A549 treated with GW870086 at 1 μM for 4 hours (cell line): ENCODE data around the gene BOLA2B. TPM values are rescaled to one million over a fixed set of nuclear protein-coding genes. Genes with fewer than 3 reads are reported as not detected.

Source experiments
- total RNA-seq: library from RNA; stranded (reverse); fragments of 200-300 nt; extraction: Qiagen RNA extraction; gene quantifications from 5 replicates; pipeline ENCODE4 v1.2.3, GENCODE V29; 2022; ENCODE audit warnings: low read depth

The BOLA2B gene
- 156 to 240 TPM (median 209 TPM) in 5 replicates for total RNA-seq

GRCh38 chr16:30193615-30194014 is at the start of gene BOLA2B, which contains the start of gene SLX1A:
TSS of gene BOLA2B (minus strand) at chr16:30193666. CDS start at chr16:30193595, 71 bp downstream.
TSS of gene SLX1A (plus strand) at chr16:30193875. CDS start at chr16:30194085, 210 bp downstream.

GRCh38 chr16:30199049-30199448 is 5.6 kb upstream of the BOLA2B start, which contains the start of gene SULT1A3:
TSS of gene SULT1A3 (plus strand) at chr16:30199255. CDS start at chr16:30200729, 1,474 bp downstream.

GRCh38 chr16:30183233-30184095 is 10.0 kb downstream of the BOLA2B start, which contains the start of gene CORO1A:
TSS of gene CORO1A (plus strand) at chr16:30183602. CDS start at chr16:30185210, 1,608 bp downstream.

Other genes with a start within 250 kb of the BOLA2B start
- gene TMEM219, start 231.6 kb downstream of the BOLA2B start, total RNA-seq, result 81.2 to 101 TPM (median 94.7 TPM) in 5 replicates
- 24.7 to 33.4 TPM (median 31.0 TPM) in 5 replicates for gene TAOK2, start 219.8 kb downstream of the BOLA2B start, total RNA-seq
- gene HIRIP3, start 198.0 kb downstream of the BOLA2B start, total RNA-seq, result 13.9 to 14.9 TPM (median 14.3 TPM) in 5 replicates
- 95.8 to 108 TPM (median 104 TPM) in 5 replicates for gene INO80E, start 197.4 kb downstream of the BOLA2B start, total RNA-seq
- gene DOC2A, start 182.6 kb downstream of the BOLA2B start, total RNA-seq, result 1.7 to 2.3 TPM (median 1.9 TPM) in 5 replicates
- not detected in 5 replicates for gene C16orf92, start 170.5 kb downstream of the BOLA2B start, total RNA-seq
- gene TLCD3B, start 162.4 kb downstream of the BOLA2B start, total RNA-seq, result 0.10 to 0.31 TPM (median 0.23 TPM) in 5 replicates
- 1,570 to 1,920 TPM (median 1,807 TPM) in 5 replicates for gene ALDOA, start 127.9 kb downstream of the BOLA2B start, total RNA-seq
- 125 to 145 TPM (median 144 TPM) in 5 replicates for gene PPP4C, start 117.7 kb downstream of the BOLA2B start, total RNA-seq
- gene TBX6, start 101.7 kb downstream of the BOLA2B start, total RNA-seq, result 0.13 to 0.25 TPM (median 0.18 TPM) in 5 replicates
- 5.5 to 8.8 TPM (median 8.1 TPM) in 5 replicates for gene YPEL3, start 97.5 kb downstream of the BOLA2B start, total RNA-seq
- 1.4 to 2.4 TPM (median 2.1 TPM) in 5 replicates for gene GDPD3, start 80.1 kb downstream of the BOLA2B start, total RNA-seq
- 32.6 to 35.7 TPM (median 33.8 TPM) in 5 replicates for gene MAPK3, start 70.4 kb downstream of the BOLA2B start, total RNA-seq
- 2.2 to 4.3 TPM (median 3.7 TPM) in 5 replicates for gene CORO1A, start 10.1 kb downstream of the BOLA2B start, total RNA-seq
- 7.0 to 14.1 TPM (median 8.1 TPM) in 5 replicates for gene SLX1A, start 209 bp upstream of the BOLA2B start, total RNA-seq
- gene SULT1A3, start 5.6 kb upstream of the BOLA2B start, total RNA-seq, result 5.6 to 8.7 TPM (median 7.3 TPM) in 5 replicates
- 0.86 to 3.0 TPM (median 2.1 TPM) in 5 replicates for gene NPIPB13, start 54.8 kb upstream of the BOLA2B start, total RNA-seq
- 59.5 to 68.2 TPM (median 64.0 TPM) in 5 replicates for gene CD2BP2, start 161.6 kb upstream of the BOLA2B start, total RNA-seq
- gene TBC1D10B, start 176.8 kb upstream of the BOLA2B start, total RNA-seq, result 23.3 to 30.4 TPM (median 27.7 TPM) in 5 replicates
- 0.51 TPM in 1 of 5 replicates, not detected in the others for gene MYL11, start 181.1 kb upstream of the BOLA2B start, total RNA-seq
- 1.1 to 2.0 TPM (median 1.6 TPM) in 5 replicates for gene SEPTIN1, start 188.9 kb upstream of the BOLA2B start, total RNA-seq
- 11.2 to 15.5 TPM (median 12.8 TPM) in 5 replicates for gene ZNF48, start 201.8 kb upstream of the BOLA2B start, total RNA-seq
- gene ZNF771, start 213.9 kb upstream of the BOLA2B start, total RNA-seq, result 3.5 to 6.1 TPM (median 5.2 TPM) in 5 replicates
- 101 to 138 TPM (median 133 TPM) in 5 replicates for gene DCTPP1, start 236.4 kb upstream of the BOLA2B start, total RNA-seq